ENCODE results near the gene NMT1.
A peak's percentile ranks its signal among the peaks of the same experiment; 100 is the strongest.

Gene NMT1

GRCh38 chr17:45149669-45150664 is 88.8 kb downstream of the NMT1 start (continued):
- TF ChIP-seq ZBTB11 (tag by site-specific recombination; conservative IDR thresholded peaks at IDR 0.05; ENCODE audit: low read depth): peak; percentile 6; the same call in 1 of the 2 replicates
- no peak for TF ChIP-seq ZNF558 (tag by site-specific recombination; IDR thresholded peaks at IDR 0.05)
- TF ChIP-seq ZIC2 (tag by site-specific recombination; IDR thresholded peaks at IDR 0.05): no peak
- TF ChIP-seq ZNF335 (tag by site-specific recombination; conservative IDR thresholded peaks at IDR 0.05): peak; percentile 42
- no peak for TF ChIP-seq ZNF362 (tag by site-specific recombination; IDR thresholded peaks at IDR 0.05)
- no peak for TF ChIP-seq ZNF280D (tag by site-specific recombination; IDR thresholded peaks at IDR 0.05)
- no peak for TF ChIP-seq ZNF776 (tag by site-specific recombination; IDR thresholded peaks at IDR 0.05; ENCODE audit: borderline replicate concordance)

GRCh38 chr17:45150911-45151809 is 90.0 kb downstream of the NMT1 start:
- Histone ChIP-seq H3K36me3 (ENCODE audit: control insufficient read depth in 2 of 2, insufficient read depth in 1 of 2, low read length in 2 of 2) (peaks cover 0 to 6% of the 10 kb centered on the region in 2 experiments; a peak in 1 of 3 replicates), H3K27ac (ENCODE audit: extremely low read depth, low read depth, low read length) (peak overlapping the region; percentile 51), H3K4me3 (ENCODE audit: low read depth, low read length) (peak overlapping the region; percentile 61), H3K9me3 (ENCODE audit: control insufficient read depth, insufficient read depth, low read depth, low read length) (no peaks in the 10 kb centered on the region), H3K4me1 (ENCODE audit: control insufficient read depth, insufficient read depth, low read length) (peaks cover 10% of the 10 kb centered on the region; the same call in 1 of the 2 replicates)
- ChIA-PET CTCF (interaction anchor here (0.6 to 10.8 kb wide), 24 partner anchors 9 to 173 kb away, joined by 3 to 209 read pairs (median 4); partner anchors contain the start of genes ACBD4, FMNL1, HEXIM2 and PLCD3), POLR2A (interaction anchor here (0.6 to 8.3 kb wide), 11 partner anchors 10 to 461 kb away, joined by 3 to 700 read pairs (median 27); partner anchors contain the start of genes ACBD4, HEXIM2, MAP3K14 and NMT1)
- TF ChIP-seq ZNF26 (tag by site-specific recombination; IDR thresholded peaks at IDR 0.05): no peak
- 0 out of 2 replicates have a peak, but pooled peaks have one; percentile 32 for TF ChIP-seq WT1 (tag by site-specific recombination; IDR thresholded peaks at IDR 0.05)
- TF ChIP-seq ZNF785 (tag by site-specific recombination; IDR thresholded peaks at IDR 0.05): no peak
- TF ChIP-seq ATF2 (tag by site-specific recombination; IDR thresholded peaks at IDR 0.05; ENCODE audit: low read depth): no peak
- no peak for TF ChIP-seq KLF8 (tag by site-specific recombination; IDR thresholded peaks at IDR 0.05)
- no peak for TF ChIP-seq GLIS1 (tag by site-specific recombination; IDR thresholded peaks at IDR 0.05)
- TF ChIP-seq PRDM6 (tag by site-specific recombination; IDR thresholded peaks at IDR 0.05): peak; percentile 97
- peak; percentile 91 for TF ChIP-seq ZNF600 (tag by site-specific recombination; IDR thresholded peaks at IDR 0.05)
- 0 out of 2 replicates have a peak, but pooled peaks have one; percentile 9 for TF ChIP-seq ZNF629 (tag by site-specific recombination; IDR thresholded peaks at IDR 0.05)
- no peak for TF ChIP-seq ZNF302 (tag by site-specific recombination; IDR thresholded peaks at IDR 0.05; ENCODE audit: low read depth)
- TF ChIP-seq ZNF274 (IDR thresholded peaks at IDR 0.05; ENCODE audit: low read length): no peak
- no peak for TF ChIP-seq ZNF274 (tag by site-specific recombination; IDR thresholded peaks at IDR 0.05; ENCODE audit: borderline replicate concordance)

Measured in HEK293 (cell line).